Measurements from ENCODE around the gene CDHR5.

The CDHR5 gene

DNA sequence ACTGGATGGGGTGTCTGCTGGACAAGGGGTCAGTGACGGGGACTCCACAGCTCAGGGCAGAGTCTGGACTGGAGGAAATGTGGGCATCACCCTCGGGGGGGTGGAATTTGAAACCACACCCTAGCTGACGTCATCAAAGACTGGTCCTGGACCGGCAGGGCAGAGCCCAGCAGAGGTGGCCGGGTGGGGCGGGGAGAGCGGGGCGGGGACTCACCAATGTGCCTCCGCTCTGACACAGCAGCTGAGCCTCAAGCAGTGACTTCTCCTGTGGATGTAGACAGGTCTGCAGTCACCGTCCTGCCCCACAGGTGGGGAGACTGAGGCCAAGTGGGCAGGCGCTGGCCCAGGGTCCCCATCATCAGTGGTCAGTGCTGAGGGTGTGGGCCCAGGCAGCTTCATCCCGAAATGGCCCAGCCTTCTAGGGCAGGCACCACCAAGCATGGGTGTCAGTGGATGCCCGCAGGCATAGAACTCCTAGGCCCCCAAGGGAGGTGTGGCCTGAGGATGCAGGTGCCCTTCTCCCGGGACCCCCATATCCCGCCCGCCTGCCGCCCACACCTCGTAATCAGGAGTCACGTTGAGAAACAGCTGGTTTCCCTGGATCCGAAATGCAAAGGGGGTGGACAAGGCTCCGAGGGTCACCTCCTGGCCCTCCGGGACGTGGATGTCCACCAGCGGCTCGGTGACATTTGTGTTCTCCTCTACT is 603 bp downstream of the CDHR5 start:
- in situ Hi-C loops (cut with MboI; ENCODE audit: low sequenced_read_pairs): no loop called here

DNA sequence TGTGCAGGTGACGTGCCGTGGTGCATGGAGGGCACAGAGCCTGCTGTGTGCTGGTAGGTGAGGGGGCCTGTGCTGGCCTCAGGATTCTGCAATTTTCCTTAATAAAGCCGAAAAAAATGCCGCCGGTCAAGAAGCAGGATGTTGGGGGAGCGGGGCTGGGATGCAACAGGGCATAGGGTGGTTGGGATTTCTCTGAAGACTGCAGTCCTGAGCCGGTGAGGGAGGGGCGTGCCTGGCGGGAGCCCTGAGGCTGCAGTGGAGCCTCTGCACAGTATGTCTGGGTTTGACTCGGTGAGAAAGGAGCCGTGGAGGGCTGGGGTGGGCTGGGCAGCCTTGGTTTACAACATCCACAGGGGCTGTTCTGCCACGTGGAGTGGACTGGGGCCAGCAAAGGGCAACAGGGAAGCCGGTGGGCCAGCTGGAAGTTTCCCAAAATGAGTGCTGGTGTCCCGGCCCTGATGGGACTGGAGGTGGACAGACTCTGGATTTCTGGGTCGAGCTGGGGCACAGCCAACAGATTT is 1.3 kb downstream of the CDHR5 start:
- in situ Hi-C loops (cut with MboI; ENCODE audit: low sequenced_read_pairs): no loop called here

DNA sequence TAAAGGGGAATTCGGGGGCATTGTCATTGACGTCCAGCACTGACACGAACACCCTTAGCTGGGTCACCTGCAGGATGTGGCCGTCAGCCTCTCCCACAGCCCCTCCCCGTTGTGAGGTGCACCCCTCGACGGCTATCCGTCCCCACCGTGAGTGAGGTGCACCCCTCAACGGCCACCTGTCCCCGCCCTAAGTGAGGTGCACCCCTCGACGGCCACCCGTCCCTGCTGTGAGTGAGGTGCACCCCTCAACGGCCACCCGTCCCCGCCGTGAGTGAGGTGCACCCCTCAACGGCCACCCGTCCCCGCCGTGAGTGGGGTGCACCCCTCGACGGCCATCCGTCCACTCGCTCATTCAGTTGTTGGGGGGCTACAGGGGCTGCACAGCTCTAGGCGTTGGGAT is 2.9 kb downstream of the CDHR5 start:
- in situ Hi-C loops (cut with MboI; ENCODE audit: low sequenced_read_pairs): no loop called here

DNA sequence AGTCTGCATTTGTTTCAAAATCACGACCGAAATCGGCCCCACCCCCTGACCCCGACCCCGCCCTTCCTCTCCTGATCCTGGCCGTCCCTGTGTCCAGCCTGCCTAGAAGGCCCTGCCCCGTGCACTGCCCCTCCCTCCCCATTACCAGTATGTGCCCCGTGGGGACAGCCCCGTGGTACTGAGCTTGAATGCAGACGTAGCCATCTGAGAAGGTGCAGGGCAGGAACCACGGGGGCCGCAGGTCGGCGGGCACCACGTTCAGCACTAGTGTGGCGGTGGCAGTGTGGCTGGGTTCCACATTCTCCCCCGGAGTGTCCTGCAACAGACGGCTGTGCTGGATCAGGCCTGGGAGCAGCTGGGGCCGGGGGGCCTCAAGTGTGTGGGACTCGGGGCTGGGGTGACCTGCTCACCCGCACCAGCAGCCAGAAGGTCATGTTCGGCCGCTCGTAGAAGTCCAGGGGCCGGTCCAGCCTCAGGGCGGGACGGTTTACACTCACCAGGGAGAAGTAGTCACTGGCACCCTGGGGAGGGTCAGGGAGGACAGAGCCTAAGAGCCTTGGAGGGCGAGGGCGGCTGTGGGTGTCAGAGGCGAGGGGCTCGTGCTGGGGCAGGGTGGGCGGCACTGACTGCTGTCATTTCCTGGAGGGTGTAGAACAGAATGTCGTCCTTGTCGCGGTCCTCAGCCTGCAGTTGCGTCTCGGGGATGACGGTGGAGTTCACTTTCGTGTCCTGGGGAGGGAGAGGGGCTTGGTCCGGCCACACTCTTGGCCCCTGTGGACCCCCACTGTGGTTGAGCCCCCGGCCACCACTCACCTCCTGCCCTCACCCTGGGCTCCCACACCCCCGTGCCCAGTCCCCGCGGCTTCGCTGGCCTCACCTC is 3.6 kb downstream of the CDHR5 start:
- in situ Hi-C loops (cut with MboI; ENCODE audit: low sequenced_read_pairs): no loop called here

DNA sequence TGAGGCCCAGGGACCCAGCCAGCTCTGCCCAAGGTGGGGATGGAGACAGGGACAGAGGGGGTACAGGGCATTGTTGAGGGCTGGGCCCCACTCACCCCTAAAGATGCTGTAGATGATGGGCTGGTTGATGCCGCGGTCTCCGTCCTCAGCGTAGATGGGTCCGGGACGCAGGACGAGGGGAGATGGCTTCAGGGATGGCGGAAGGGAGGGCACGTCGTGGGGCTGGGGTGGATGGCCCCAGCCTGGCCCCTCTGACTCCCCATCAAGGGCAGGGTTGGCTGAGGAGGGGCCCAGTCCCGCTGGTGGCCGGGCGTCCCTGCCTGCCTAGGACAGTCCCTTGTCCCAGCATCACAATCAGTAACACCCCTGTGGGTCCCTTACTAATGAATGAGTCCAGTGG is 4.6 kb downstream of the CDHR5 start:
- in situ Hi-C loops (cut with MboI; ENCODE audit: low sequenced_read_pairs): no loop called here

DNA sequence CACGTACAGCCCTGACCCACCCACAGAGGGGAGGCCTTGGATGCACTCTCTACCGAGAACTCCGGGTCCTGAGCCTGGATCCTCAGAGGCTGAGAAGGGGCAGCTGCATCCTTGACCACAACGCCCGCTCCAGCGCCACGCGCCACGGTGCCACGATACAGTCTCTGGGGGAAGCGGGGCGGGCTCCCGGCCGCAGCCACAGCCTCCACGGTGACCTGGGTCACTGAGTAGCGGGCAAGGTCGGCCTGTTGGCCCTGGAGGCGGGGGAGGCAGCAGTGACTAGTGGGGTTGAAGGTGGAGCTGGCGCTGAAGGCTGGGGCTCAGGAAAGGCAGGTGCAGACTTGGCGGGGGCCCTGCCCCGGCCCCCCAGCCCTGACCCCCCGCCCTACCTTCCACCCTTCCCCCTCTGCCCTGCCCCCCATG is 5.1 kb downstream of the CDHR5 start:
- in situ Hi-C loops (cut with MboI; ENCODE audit: low sequenced_read_pairs): no loop called here

DNA sequence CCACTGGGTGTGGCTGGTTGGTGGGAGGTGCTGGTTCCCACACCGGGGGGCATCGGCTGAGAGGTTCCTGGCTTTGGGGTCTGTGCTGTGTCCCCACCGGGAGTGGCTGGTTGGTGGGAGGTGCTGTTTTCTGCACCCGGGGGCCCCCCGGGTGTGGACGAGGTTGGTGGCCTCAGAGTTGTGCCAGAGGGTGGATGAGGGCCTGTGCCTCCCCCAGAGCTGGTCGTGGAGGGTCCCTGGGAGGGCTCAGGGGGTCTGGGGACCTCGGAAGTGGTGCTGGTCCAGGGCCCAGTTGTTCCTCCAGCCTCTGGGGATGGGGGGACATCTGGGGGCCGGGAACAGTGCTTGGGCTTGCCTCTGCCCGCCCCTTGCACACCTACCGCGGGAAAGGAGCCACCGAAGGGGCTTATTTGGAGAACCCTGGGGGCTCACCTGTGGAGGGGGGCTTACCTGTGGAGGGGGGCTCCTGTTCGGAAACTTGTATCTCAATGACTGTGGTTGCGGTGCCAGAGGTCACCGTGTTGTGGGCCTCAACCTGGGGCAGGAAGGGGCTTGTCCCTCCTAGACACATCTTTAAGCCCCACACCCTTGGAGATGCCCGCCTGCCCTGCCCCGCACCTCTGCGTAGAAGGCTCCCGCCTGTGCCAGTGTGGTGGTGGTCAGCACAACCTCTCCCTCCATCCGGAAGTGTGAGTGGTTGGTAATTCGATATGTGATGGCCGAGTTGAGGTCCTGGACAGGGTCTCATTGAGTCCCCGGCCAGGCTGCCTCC is 5.7 kb downstream of the CDHR5 start:
- in situ Hi-C loops (cut with MboI; ENCODE audit: low sequenced_read_pairs): no loop called here

DNA sequence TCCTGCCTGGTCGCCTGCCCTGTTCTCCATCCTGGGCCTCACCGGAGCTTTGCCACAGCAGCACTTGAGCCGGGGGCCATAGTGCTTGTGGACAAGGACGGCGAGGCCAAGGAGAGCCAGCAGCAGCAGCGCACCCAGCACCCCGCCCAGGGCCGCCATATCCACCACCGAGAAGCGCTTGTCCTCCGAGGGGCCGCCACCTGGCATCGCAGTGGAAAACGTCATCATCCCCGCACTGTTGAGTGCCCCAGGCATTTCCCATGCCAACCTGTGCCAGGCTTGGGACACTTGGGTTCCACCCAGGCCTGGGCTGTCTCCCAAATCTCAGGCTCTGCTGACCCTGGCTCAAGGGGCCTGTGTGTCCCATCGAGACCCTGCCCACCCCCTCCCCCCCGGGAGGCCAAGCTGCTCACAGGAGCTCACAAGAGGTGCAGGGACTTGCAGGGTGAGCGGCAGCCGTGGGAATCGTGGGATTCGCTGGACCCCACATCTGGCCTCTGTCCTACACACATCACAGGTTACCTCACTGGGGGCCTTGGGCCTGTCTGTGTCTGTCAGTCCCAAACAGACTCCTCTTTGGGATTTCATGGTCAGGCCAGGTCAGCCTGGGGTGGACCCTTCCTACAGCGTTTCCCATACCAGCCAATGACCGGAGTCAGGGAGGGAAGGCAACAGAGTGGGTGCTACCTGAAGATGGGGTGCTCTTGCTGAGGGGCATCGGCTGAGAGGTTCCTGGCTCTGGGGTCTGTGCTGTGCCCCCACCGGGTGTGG is 6.7 kb downstream of the CDHR5 start:
- in situ Hi-C loops (cut with MboI; ENCODE audit: low sequenced_read_pairs): no loop called here

DNA sequence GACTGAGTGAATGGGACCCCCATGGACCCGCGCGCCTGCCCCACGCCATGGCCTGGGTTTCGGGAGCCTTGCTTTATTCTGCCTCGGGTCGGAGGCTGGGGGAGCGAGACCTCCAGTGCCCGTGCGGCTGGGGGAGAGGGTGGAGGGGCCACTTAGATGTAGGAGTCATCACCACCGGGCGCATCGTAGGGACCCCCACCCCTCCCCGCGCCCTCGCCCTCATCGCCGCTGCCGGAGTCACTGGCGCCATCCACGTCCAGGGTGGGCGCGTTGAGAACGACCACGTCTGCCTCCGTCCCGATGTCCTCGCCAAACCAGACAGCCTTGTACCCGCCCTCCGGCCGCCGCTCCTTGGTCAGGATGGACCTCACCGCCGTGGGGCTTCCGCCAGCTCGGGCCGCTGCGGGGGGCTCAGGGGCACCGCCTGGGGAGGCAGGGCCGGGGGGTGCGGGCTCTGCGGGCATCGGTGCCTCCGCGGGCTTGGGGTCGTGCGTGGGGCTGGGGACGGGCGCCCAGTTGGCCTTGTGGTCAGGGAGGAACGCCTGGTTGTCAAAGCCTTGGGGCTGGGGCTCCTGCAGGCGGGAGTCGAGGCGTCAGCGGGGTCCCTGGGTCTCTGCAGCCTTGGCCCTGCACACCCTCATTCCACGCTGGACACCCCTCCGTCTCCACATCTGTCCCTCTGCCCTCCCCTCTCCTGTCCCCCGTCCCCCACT is 7.4 kb downstream of the CDHR5 start:
- in situ Hi-C loops (cut with MboI; ENCODE audit: low sequenced_read_pairs): no loop called here

DNA sequence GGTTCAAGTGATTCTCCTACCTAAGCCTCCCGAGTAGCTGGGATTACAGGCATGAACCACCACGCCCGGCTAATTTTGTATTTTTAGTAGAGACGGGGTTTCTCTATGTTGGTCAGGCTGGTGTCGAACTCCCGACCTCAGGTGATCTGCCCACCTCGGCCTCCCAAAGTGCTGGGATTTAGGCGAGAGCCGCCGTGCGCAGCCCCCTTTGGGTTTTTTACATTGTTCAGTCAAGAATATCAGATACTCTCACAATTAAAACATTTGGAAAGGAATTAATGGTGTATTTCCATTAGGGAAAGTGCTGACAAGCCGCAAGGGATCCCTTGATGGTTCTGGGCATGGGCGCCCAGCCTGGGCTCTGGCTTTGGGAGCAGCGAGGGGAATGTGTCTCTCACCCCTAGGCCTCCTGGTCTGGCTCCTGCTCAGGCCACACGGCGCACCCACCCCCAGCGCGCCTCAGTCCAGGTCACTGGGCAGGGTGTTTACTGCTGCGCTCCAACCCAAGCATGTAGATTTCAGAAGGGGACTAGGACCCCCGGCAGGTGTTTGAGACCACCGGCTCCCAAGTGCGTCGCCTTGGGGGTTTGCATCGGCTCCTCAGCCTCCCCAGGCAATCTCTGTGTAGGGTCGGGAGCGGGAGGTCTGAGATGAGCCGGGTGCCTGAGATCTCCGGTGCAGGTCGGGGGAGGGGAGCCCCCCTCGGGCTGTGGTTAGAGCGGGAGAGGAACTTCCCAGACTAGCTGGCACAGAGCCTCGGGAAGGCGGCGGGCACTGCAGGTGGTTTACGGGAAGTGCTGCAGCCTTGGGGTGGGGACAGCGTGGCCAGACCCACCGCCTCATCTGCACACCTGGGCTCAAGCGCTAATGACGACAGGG is 8.2 kb downstream of the CDHR5 start:
- in situ Hi-C loops (cut with MboI; ENCODE audit: low sequenced_read_pairs): no loop called here

DNA sequence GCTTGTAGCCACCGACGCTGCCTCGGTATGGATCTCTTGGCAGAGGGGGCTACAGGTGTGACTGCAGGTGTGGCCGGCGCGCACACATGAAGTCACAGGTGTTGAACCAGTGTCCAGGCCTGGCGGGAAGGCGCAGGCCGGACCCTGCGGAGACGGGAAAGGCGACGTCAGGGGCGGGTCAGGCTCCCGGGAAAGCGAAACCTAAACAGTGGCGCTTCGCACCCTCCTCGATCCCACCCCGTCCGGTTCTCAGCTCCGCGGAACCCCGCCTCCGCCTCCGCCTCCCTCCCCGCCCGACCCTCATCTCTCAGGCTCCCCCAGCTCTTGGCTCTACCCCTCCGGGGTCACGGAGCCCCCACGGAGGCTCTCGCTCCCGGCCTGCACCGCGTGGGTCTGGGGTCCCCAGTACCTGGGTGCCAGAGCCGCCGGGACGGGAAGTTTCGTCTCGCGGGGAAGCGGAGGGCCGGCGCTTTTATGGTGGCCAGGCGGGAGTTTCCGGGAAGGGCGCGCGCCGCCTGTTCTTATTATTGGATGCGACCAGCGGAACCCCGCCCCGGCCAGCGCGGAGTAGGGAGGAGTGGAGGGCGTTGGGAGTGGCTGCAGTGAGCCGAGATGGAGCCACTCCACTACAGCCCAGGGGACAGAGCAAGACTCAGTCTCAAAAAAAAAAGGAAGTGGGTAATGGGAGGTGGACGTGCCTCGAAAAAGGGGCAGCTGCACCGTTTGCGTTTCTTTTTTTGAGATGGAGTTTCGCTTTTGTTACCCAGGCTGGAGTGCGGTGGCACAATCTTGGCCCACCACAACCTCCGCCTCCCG is 9.0 kb downstream of the CDHR5 start, which contains the start of gene IRF7:
Gene IRF7, minus strand, starts transcription at position 447 of the 816 bp plus-strand sequence. CDS start 586 bp downstream, outside the sequence.
- in situ Hi-C loops (cut with MboI; ENCODE audit: low sequenced_read_pairs): no loop called here

DNA sequence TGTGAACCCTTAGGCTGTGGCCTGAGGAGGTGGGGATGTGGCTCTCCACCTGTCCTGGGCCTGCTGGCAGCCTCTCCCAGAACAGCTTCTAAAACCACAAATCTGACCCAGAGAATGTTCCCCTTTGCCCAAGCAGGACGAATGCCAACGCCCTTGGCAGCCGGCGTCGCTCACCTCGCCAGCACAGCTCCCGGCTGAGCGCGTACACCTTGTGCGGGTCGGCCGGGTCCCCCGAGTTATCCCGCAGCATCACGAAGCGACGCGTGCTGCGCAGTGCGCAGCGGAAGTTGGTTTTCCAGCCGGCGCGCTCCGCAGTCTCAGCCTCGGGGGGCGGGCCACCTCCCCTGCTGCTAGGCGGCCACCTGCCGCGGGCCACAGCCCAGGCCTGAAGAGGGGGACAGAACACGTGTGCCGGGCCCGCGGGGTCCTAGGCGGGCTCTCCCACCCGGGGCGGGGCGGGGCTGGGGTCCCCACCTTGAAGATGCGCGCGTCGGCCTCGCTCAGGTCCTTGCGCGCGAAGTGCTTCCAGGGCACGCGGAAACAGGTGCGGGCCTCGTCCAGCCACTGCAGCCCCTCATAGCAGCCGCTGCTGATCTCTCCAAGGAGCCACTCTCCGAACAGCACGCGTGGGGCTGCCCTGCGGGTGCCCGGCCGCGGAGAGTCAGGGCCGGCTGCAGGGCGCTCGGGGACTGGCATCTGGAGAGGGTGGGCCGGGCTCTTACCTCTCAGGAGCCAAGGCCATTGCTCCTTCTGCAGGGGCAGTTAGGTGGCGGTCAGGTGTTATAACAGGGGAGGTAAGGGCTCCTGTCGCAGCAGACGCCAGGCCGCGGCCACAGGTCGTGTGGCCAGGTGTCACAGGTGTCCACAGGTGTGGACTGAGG is 9.9 kb downstream of the CDHR5 start:
- in situ Hi-C loops (cut with MboI; ENCODE audit: low sequenced_read_pairs): no loop called here

DNA sequence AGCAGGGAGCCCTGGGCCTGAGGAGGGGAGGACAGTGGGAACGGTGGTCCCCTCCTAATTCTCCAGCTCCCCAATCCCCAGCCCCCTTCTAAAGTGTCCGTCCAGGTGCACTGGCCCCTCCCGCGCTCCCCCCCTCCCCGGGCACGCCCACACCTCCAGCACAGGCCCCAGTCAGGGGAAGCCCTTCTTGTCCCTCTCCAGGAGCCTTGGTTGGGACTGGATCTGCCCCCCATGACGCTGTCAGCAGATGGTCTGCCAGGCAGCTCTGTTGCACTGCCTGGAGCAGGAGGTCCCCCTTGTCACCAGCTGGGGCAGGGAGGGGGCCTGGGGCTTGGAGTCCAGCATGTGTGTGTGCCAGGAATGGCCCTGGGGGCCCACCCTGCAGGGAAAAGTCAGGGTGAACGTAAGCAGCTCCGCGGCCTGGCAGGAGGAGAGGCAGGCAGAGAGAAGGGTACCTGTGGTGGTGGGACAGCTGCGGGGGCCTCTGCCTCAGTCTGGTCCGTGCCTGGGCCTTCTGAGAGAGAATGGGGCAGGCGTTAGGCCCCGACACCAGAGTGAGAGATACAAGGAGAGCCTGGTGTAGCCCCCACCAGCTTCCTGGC is 10.6 kb downstream of the CDHR5 start:
- in situ Hi-C loops (cut with MboI; ENCODE audit: low sequenced_read_pairs): no loop called here

DNA sequence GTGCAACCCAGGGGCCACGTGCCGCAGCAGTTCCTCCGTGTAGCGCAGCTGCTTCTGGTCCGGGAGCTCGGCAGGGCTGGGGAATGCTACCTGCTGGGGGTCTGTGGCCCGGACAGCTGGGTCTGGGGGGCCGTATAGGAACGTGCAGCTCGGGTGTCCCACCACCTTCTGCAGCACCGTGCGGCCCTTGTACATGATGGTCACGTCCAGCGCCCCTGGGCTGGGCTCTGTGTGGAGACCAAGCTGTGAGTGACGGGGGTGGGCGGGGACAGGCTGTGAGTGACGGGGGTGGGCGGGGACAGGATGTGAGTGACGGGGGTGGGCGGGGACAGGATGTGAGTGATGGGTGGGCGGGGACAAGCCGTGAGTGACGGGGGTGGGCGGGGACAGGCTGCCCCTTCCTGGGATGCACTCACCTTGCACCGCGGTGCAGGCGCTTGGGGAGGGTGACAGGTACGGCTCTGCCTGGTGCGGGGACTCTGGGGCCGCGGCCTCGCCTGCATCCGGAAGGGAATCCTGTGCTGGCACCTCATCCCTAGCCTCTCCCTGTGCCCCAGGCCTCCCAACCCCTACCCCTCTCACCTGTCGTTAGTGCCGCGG is 11.3 kb downstream of the CDHR5 start:
- in situ Hi-C loops (cut with MboI; ENCODE audit: low sequenced_read_pairs): no loop called here

DNA sequence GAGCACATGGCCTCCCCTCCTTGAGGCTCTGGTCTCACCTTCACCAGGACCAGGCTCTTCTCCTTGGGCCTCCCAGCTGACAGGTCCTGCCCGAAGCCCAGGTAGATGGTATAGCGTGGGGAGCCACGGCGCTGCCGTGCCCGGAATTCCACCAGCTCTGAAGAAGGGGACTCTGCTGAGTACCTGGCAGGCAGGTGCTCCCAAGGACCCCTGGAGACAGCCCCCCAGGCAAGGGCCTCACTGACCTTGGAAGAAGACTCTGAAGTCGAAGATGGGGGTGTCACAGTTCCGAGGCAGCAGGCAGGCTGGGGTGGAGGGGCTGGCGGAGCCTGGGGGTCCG is 11.8 kb downstream of the CDHR5 start:
- in situ Hi-C loops (cut with MboI; ENCODE audit: low sequenced_read_pairs): no loop called here

DNA sequence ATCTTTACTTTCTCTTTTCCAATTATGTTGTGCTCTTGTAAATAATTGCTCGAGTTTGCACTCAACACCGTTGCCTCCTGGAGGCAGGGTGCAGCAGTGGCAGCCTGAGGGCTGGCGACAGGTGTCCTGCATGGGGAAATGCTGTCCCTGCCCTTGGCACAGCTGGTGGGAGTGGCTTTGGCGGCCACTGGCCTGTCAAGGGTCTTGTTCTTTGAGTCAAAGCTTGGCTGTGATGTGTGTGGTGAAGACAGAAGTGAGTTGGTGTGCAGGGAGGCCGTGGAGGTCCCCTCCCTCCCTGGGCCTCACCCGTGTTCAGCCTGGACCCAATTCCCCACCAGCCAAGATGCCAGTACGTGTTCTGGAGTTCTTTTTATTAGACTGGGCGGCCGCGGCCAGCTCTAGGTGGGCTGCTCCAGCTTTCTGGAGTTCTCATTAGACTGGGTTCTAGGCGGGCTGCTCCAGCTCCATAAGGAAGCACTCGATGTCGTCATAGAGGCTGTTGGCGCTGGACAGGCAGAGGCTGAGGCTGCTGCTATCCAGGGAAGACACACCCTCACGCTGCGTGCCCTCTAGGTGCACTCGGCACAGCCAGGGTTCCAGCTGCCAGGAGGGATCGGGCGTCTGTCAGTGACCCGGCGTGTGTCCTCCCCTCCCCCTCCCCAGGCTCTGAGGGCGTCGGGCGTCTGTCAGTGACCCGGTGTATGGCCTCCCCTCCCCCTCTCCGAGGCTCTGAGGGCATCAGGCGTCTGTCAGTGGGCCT is 12.4 kb downstream of the CDHR5 start:
- in situ Hi-C loops (cut with MboI; ENCODE audit: low sequenced_read_pairs): no loop called here
